Umbilical cord (tissue), 2 donors: ENCODE measurements around the gene CRCP. TPM values are rescaled to one million over a fixed set of nuclear protein-coding genes. Genes with fewer than 3 reads are reported as not detected.
A peak's percentile ranks its signal among the peaks of the same experiment; 100 is the strongest.
"Not testable (repeated sequence)": the region's sequence is repeated elsewhere in the genome, so short reads cannot be mapped to it uniquely, and the experiment has no call there.

Source experiments
- DNase-seq: peaks from one replicate; pipeline ENCODE4 v3.0.0-alpha.2; 2015; ENCODE audit warnings: low spot score
- total RNA-seq: library from RNA; depleted of rRNA; stranded (reverse); fragments of >200 nt; gene quantifications from one replicate; pipeline ENCODE4 v1.2.3, GENCODE V29; 2014; ENCODE audit warnings: low replicate concordance; ENCODE audit not compliant: insufficient read depth

The CRCP gene
- 59.5 TPM for total RNA-seq

GRCh38 chr7:66114743-66115649, at the start of gene CRCP:
CRCP (plus strand) TSS chr7:66114847; CDS start chr7:66114963, 116 bp downstream.
- peak; percentile 94 for DNase-seq

- no peak for DNase-seq
These were observed 44.9 kb upstream of the CRCP start for GRCh38 chr7:66069732-66070131.

DNA sequence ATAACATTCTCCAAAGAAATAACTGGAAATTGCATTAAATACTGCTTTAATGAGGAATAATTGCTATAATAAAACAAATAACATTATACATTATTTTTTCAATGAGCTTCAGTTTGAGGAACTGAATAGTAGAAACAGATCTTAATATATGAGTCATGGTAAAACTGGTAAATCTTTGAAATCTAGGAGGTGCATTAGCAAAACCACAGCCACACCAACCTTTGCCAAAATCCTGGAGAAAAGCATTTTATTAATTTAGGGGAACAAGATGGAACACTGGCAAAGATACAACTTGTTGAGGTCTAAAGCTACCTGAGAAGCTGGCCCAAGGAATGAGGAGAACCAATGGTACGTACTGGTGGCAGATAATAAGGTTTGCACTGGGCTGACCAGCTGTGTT, 44.4 kb upstream of the CRCP start:
- no peak for DNase-seq

GRCh38 chr7:66072208-66072607, 42.4 kb upstream of the CRCP start:
- DNase-seq = not testable (repeated sequence)

DNA sequence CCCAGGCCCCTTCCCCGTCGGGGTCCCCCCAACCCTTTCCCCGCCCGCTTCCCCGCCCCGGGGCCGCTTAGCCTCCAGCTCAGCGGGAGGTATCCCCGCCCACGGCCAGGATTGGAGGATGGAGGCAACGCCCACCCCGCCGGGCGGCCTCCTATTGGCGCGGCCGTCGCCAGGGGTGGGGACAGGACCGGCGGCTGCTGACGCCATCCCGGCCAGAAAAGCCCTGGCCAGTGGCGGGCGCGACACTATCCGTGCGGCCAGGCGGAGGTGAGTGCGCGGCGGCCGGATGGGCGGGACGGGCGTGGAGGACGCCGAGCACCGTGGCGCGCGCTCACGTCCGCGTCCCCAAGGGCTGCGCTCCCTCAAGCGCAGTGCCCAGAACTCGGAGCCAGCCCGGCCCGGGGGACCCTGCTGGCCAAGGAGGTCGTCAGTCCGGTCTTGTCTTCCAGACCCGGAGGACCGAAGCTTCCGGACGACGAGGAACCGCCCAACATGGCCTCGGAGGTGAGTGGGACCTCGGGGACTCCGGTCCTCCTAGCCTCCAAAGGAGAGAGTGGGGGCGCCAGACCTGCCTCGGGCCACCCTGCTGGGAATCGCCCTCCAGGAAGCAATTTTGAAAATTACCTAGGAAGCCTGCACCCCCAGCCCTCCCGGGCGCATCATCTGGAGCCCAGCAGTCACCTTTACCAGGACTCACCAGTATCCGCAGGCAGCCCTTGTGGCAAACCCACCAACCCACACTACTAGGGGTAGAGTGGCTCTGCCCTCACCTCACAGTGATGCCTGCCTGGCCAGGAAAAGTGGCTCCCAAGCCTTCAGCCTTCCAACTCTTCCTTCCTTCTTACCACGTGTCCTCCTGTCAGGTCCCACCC, 38.8 kb upstream of the CRCP start, which contains the start of gene ASL:
Gene ASL (plus strand): TSS at position 230 of the 872 bp plus-strand sequence. CDS start 263 bp downstream, at position 493.
- peak; percentile 93 for DNase-seq

DNA sequence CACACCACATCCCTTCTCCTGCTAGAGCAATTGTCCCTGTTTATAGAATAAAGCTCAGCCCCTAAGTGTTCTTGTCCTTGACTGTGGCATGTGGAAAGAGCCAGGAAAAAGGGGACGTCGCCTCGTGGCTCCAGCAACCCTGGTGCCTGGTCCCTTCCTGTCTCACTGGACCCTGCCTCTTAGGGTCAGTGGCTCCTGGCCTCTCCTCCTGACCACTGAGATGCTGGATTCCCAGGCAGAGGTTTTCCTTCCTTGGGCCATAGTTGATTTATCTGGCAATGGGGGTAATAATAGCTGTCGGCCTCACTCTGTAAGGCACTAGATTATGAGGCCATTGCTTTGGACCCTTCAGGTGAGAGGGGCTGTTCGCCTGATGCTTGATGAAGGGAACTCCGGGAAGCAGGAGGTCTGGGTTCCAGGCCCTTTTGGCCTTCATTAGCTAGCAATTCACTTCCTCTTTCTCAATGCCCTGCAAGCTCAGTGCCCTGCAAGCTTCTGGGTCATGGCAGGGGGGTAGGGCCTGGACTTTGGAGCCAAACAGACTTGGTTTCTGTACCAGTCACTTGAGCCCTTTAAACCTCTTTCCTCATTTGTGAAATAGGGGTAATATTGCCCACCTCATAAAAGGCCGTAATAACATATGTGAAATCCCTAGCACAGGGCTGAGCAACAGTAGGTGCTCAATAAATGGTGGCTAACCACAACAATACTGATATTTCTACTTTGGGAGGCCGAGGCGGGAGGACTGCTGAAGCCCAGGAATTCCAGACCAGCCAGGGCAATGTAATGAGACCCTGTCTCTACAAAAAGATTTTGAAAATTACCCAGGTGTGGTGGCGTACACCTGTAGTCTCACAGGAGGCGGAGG, 38.0 kb upstream of the CRCP start:
- DNase-seq = no peak

- DNase-seq = no peak
These were observed 36.6 kb upstream of the CRCP start for GRCh38 chr7:66078067-66078466.

- DNase-seq = no peak
These were observed 32.6 kb upstream of the CRCP start for GRCh38 chr7:66082083-66082482.

- DNase-seq = no peak
These were observed 31.7 kb upstream of the CRCP start for GRCh38 chr7:66082886-66083415.

DNA sequence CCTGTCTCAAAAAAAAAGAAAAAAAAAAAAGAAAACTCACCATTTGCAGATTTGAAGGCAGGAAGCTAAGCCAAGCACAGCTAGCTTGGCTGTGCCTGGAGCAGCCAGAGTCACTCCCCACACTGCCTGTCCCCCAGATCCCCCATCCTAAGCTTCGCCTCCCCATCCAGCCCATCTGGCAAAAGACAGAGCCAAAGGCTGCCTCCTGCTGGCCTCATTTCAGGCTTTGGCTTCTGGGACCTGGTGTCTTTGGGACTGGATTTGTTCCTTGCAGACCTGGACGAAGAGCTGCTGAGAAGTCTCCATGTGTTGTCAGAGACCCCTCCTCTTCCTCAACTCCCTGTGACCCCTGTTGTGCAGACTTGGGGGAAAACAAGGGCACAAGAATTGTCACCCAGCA, 31.0 kb upstream of the CRCP start:
- no peak for DNase-seq

GRCh38 chr7:66088861-66089838, 25.5 kb upstream of the CRCP start:
- no peak for DNase-seq

DNA sequence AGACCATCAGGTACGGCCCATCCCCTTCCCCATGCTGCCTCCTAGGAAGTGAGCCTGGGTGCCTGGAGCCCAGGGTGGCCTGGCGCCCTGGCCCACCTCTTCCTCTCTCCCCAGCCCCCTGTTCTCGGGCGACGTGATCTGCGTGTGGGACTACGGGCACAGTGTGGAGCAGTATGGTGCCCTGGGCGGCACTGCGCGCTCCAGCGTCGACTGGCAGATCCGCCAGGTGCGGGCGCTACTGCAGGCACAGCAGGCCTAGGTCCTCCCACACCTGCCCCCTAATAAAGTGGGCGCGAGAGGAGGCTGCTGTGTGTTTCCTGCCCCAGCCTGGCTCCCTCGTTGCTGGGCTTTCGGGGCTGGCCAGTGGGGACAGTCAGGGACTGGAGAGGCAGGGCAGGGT, 22.0 kb upstream of the CRCP start:
- DNase-seq = no peak

DNA sequence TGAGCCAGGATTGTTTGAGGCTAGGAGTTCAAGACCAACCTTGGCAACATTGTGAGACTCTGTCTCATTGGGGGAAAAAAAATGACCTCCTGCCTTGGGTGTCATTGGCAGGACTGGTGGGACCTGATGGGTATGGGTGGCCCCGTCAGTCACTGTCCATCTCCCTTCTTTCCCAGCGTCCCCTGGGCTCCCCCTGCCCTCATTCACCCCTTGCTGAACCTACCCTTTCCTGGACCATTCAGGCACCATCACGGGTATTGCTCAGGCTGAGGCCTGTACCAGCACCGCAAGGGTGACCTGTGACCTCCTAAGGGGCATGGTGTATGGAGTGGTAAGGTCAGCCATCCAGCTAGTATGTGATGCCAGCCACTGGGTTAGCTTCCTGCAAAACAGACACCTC, 19.6 kb upstream of the CRCP start:
- no peak for DNase-seq

DNA sequence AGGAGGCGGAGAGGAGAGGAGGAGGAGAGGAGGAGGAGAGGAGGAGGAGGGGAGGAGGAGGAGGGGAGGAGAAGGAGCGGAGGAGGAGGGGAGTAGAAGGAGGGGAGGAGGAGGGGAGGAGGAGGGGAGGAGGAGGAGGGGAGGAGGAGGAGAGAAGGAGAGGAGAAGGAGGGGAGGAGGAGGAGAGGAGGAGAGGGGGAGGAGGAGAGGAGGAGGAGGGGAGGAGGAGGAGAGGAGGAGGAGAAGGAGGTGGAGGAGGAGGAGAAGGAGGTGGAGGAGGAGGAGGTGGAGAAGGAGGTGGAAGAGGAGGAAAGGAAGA, 15.5 kb upstream of the CRCP start:
- DNase-seq = no peak

- peak; percentile 93 for DNase-seq
These were observed 14.9 kb upstream of the CRCP start for GRCh38 chr7:66099551-66100407.

- DNase-seq = no peak
These were observed 14.1 kb upstream of the CRCP start for GRCh38 chr7:66100408-66101050.

DNA sequence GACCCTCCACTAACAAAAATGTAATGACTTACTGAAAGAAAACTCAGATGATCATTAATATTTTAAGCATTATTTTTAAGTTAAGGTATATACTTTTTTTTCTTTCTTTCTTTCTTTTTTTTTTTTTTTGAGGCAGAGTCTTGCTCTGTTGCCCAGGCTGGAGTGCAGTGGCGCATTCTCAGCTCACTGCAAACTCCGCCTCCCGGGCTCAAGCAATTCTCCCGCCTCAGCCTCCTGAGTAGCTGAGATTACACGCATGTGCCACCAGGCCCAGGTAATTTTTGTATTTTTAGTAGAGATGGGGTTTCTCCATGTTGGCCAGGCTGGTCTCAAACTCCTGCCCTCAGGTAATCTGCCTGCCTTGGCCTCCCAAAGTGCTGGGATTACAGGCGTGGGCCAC, 12.5 kb upstream of the CRCP start:
- DNase-seq = not testable (repeated sequence)

GRCh38 chr7:66103994-66104393, 10.7 kb upstream of the CRCP start:
- DNase-seq = not testable (repeated sequence)
